Endothelial cell of umbilical vein (primary cell): ENCODE data around the gene OPA3. TPM values are rescaled to one million over a fixed set of nuclear protein-coding genes. Genes with fewer than 3 reads are reported as not detected.

Source experiments
- BruUV-seq: library from RNA; stranded (reverse); fragments of 400-500 nt; replicated peaks from 2 replicates; lab custom pipeline; 2021; lab: Mats Ljungman, UMichigan
- CTCF ChIA-PET: fragments of 300-600, 350-600 bp; sonication (Branson Sonifier 250); formaldehyde crosslinking; loops from one replicate; lab custom pipeline; 2021; ENCODE audit warnings: antibody characterized with exemption, inconsistent platforms; lab: Charles Lee
- POLR2A ChIA-PET: fragments of 300-600, 350-600 bp; sonication (Branson Sonifier 250); formaldehyde crosslinking; loops from one replicate; lab custom pipeline; 2021; ENCODE audit warnings: antibody characterized with exemption, inconsistent platforms; lab: Charles Lee
- DNase-seq: peaks from one replicate; pipeline ENCODE4 v3.0.0-alpha.2; 2011; ENCODE audit warnings: low read depth, low spot score
- FAIRE-seq: peaks from 2 replicates; lab custom pipeline; 2011; peaks lifted over from hg19 to GRCh38; lab: Jason Lieb, UNC
- H2AFZ ChIP-seq: 2 replicates; pipeline ENCODE4 v1.6.0; 2012; ENCODE audit warnings: low read depth, low read length, control low read depth, inconsistent platforms
- H3K27ac ChIP-seq: 2 replicates; pipeline ENCODE4 v1.5.1; 2011; ENCODE audit warnings: low read depth, mild to moderate bottlenecking, control low read depth, low read length, moderate library complexity; ENCODE audit not compliant: insufficient read depth
- H3K27me3 ChIP-seq, 2 experiments: 2 replicates each; pipeline versions ENCODE4 v1.6.0 to v1.6.1; 2011; ENCODE audit warnings: low read length in 2 of 2, mixed read lengths in 1 of 2; ENCODE audit not compliant: control insufficient read depth in 2 of 2, insufficient read depth in 2 of 2
- H3K36me3 ChIP-seq, 2 experiments: 2 replicates in 1 of 2; 3 replicates in 1 of 2; pipeline ENCODE4 v1.5.1; 2011; ENCODE audit warnings: low read length in 2 of 2, mild to moderate bottlenecking in 1 of 2, moderate library complexity in 1 of 2; ENCODE audit not compliant: control insufficient read depth in 2 of 2, insufficient read depth in 2 of 2; ENCODE audit errors: extremely low read depth in 1 of 2
- H3K4me1 ChIP-seq: 3 replicates; pipeline ENCODE4 v1.5.1; 2011; ENCODE audit warnings: mild to moderate bottlenecking, low read length; ENCODE audit not compliant: control insufficient read depth, insufficient read depth; ENCODE audit errors: extremely low read depth
- H3K4me2 ChIP-seq: 2 replicates; pipeline ENCODE4 v1.6.1; 2011; ENCODE audit warnings: low read length, control low read depth, mixed read lengths; ENCODE audit not compliant: insufficient read depth
- H3K4me3 ChIP-seq, 3 experiments: fragments of 200-600 bp in 1 of 3; sonication (generic), shearing (Covaris generic) in 1 of 3; replicated peaks in 1 of 3; 2 replicates each; pipeline ENCODE4 v1.5.1; 2011 to 2016; ENCODE audit warnings: control low read depth in 3 of 3, low read length in 3 of 3, mild to moderate bottlenecking in 2 of 3, inconsistent platforms in 1 of 3, low read depth in 1 of 3, moderate library complexity in 1 of 3; ENCODE audit not compliant: insufficient read depth in 1 of 3
- H3K79me2 ChIP-seq: 2 replicates; pipeline ENCODE4 v1.6.0; 2012; ENCODE audit warnings: low read length, inconsistent platforms; ENCODE audit not compliant: control insufficient read depth, insufficient read depth
- H3K9ac ChIP-seq: replicated peaks from 2 replicates; pipeline ENCODE3; 2011; ENCODE audit warnings: low read length, control low read depth; ENCODE audit not compliant: insufficient read depth; ENCODE audit errors: extremely low read depth
- H3K9me1 ChIP-seq: replicated peaks from 3 replicates; pipeline ENCODE4 v1.6.0; 2011; ENCODE audit warnings: mild to moderate bottlenecking, low read length; ENCODE audit not compliant: control insufficient read depth, insufficient read depth; ENCODE audit errors: extremely low read depth
- H3K9me3 ChIP-seq: replicated peaks from 2 replicates; pipeline ENCODE4 v1.5.1; 2012; ENCODE audit warnings: low read length, inconsistent platforms; ENCODE audit not compliant: control insufficient read depth, insufficient read depth
- H4K20me1 ChIP-seq: replicated peaks from 2 replicates; pipeline ENCODE3; 2011; ENCODE audit warnings: mild to moderate bottlenecking, low read length; ENCODE audit not compliant: control insufficient read depth, insufficient read depth; ENCODE audit errors: extremely low read depth
- CTCF ChIP-seq, 2 donors: IDR thresholded peaks; 1 replicate in 1 of 2; 2 replicates in 1 of 2; pipeline ENCODE4 v1.5.1; 2011; ENCODE audit warnings: low read length in 2 of 2, mild to moderate bottlenecking in 2 of 2, moderate library complexity in 2 of 2, control low read depth in 1 of 2, inconsistent platforms in 1 of 2, low read depth in 1 of 2; ENCODE audit not compliant: insufficient read depth in 1 of 2; ENCODE audit errors: extremely low read depth in 1 of 2
- EZH2 ChIP-seq: IDR thresholded peaks from 2 replicates; pipeline ENCODE4 v1.6.1; 2012; ENCODE audit warnings: borderline replicate concordance, low read depth, mild to moderate bottlenecking, moderate library complexity, low read length, inconsistent platforms; ENCODE audit not compliant: severe bottlenecking
- FOS ChIP-seq: IDR thresholded peaks from 2 replicates; pipeline ENCODE4 v1.6.1; 2011; ENCODE audit warnings: mild to moderate bottlenecking, low read length, moderate library complexity, borderline replicate concordance; ENCODE audit not compliant: insufficient read depth
- GATA2 ChIP-seq: IDR thresholded peaks from 2 replicates; pipeline ENCODE4 v1.7.0; 2011; ENCODE audit warnings: low read depth, mild to moderate bottlenecking, moderate library complexity, mixed read lengths, low read length; ENCODE audit not compliant: insufficient read length, insufficient read depth
- JUN ChIP-seq: IDR thresholded peaks from 2 replicates; pipeline ENCODE4 v1.6.1; 2011; ENCODE audit warnings: borderline replicate concordance, low read depth; ENCODE audit not compliant: insufficient read length, insufficient read depth
- MAX ChIP-seq: IDR thresholded peaks from 2 replicates; pipeline ENCODE4 v1.6.1; 2011; ENCODE audit not compliant: insufficient read depth, insufficient read length
- MYC ChIP-seq: IDR thresholded peaks from one replicate; pipeline ENCODE4 v1.6.1; 2011; ENCODE audit warnings: mild to moderate bottlenecking, low read depth, low read length
- POLR2A ChIP-seq: IDR thresholded peaks from 2 replicates; pipeline ENCODE4 v1.6.1; 2012; ENCODE audit warnings: low read depth, mild to moderate bottlenecking, control low read depth, low read length
- POLR2AphosphoS5 ChIP-seq: IDR thresholded peaks from 2 replicates; pipeline ENCODE4 v1.6.1; 2012; ENCODE audit warnings: low read depth, mild to moderate bottlenecking, control low read depth, low read length, moderate library complexity; ENCODE audit not compliant: insufficient read depth
- dilution Hi-C: fragments of 300-500 bp; cut with MboI; formaldehyde crosslinking; loops from one replicate; pipeline ENCODE4 v1.15.0; 2019; ENCODE audit warnings: low sequenced_read_pairs; ENCODE audit not compliant: extremely low pct_ligation_motif_present
- intact Hi-C: fragments of 100-400 bp; cut with micrococcal nuclease; formaldehyde crosslinking; loops from one replicate; pipeline ENCODE4 v1.10.0; 2022
- polyA plus RNA-seq, 4 experiments: library from polyadenylated mRNA; depleted of rRNA in 3 of 4; stranded (reverse) in 3 of 4; unstranded in 1 of 4; fragments of >200 nt; gene quantifications; 2 replicates each; pipeline versions ENCODE4 v1.2.1 to v1.2.3, GENCODE V29; 2011 to 2012; ENCODE audit warnings: missing spikeins in 1 of 4
- total RNA-seq: library from RNA; stranded (reverse); gene quantifications from 2 replicates; pipeline ENCODE4 v1.2.3, GENCODE V29; 2021

Gene OPA3
- total and polyA plus RNA-seq, 2 donors (not counting 3 experiments of a cell fraction or from before 2014, with no cell fraction given): 15.4 to 16.0 TPM

GRCh38 chr19:45542234-45542668, 42.4 kb downstream of the OPA3 start:
- DNase-seq (no peak), FAIRE-seq (no peak)
- Histone ChIP-seq H3K36me3 (no peaks in the 10 kb centered on the region), H3K4me1 (no peaks in the 10 kb centered on the region), H3K27ac (no peak overlapping the region), H3K4me2 (no peak overlapping the region), H3K4me3 (no peak overlapping the region), H3K9me1 (no peaks in the 10 kb centered on the region), H3K79me2 (no peaks in the 10 kb centered on the region), H3K9me3 (no peaks in the 10 kb centered on the region), H3K9ac (no peak overlapping the region), H3K27me3 (no peaks in the 10 kb centered on the region), H2AFZ (no peak overlapping the region), H4K20me1 (no peaks in the 10 kb centered on the region)
- intact Hi-C loops (no loop called here), dilution Hi-C loops (no loop called here)
- ChIA-PET CTCF (no interaction called here), POLR2A (no interaction called here)
- no peak for TF ChIP-seq MYC
- no peak for TF ChIP-seq POLR2A
- TF ChIP-seq GATA2: no peak
- TF ChIP-seq CTCF (IDR thresholded peaks at IDR 0.05; ENCODE audit: extremely low read depth in 1 of 2, insufficient read depth in 1 of 2, low read depth in 1 of 2, low read length in 2 of 2): no peak
- no peak for TF ChIP-seq JUN
- TF ChIP-seq MAX: no peak
- no peak for TF ChIP-seq POLR2AphosphoS5
- no peak for TF ChIP-seq EZH2
- no peak for TF ChIP-seq FOS
- no TSS peak for BruUV-seq
